Stimulated activated naive CD8-positive, alpha-beta T cell treated with anti-CD3 and anti-CD28 coated beads, Interleukin-15, Interleukin-2, amounts not matched to agents 100 ng/mL and 50 ng/mL, for 24 hours (primary cell): Measurements from ENCODE around the gene TCF7L2.

ENCODE experiments used
- H3K27ac Mint-ChIP-seq: one replicate; pipeline ENCODE4 v1.8.0; 2021; ENCODE audit warnings: mild to moderate bottlenecking, mixed read lengths
- H3K27me3 Mint-ChIP-seq: one replicate; pipeline ENCODE4 v1.8.0; 2021; ENCODE audit warnings: mixed read lengths
- H3K36me3 Mint-ChIP-seq: one replicate; pipeline ENCODE4 v1.8.0; 2021; ENCODE audit warnings: low read depth, mixed read lengths
- H3K4me1 Mint-ChIP-seq: one replicate; pipeline ENCODE4 v1.8.0; 2021; ENCODE audit warnings: low read depth, mixed read lengths
- H3K4me3 Mint-ChIP-seq: one replicate; pipeline ENCODE4 v1.8.0; 2021; ENCODE audit warnings: mild to moderate bottlenecking, mixed read lengths
- H3K9me3 Mint-ChIP-seq: one replicate; pipeline ENCODE4 v1.8.0; 2021; ENCODE audit warnings: mixed read lengths

Gene TCF7L2

DNA sequence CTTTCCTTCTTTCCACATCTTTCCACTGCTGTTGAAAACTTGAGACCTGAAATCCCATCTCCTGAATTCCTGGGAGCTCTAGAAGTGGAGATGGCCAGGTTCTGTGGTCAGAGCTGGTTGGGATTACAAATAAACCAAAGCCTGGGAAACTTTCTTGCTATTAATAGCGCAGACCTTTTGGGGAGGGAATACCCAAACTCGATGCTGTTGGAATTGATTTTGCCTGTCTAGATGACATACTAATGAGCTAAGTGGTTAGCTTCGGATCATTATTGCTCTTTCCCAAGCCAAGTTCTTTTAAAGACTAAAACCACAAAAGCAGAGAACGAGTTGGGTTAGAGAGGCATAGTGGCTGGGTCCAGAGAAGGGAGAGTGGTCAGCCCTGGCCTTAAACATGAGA is 76.6 kb downstream of the TCF7L2 start:
- H3K4me1 Mint-ChIP-seq, result peaks cover 9% of the 10 kb centered on the region
- H3K9me3 Mint-ChIP-seq, result no peaks in the 10 kb centered on the region
- no peak overlapping the region for H3K27ac Mint-ChIP-seq
- H3K4me3 Mint-ChIP-seq, result no peak overlapping the region
- H3K27me3 Mint-ChIP-seq, result peaks cover 22% of the 10 kb centered on the region
- H3K36me3 Mint-ChIP-seq, result no peaks in the 10 kb centered on the region

DNA sequence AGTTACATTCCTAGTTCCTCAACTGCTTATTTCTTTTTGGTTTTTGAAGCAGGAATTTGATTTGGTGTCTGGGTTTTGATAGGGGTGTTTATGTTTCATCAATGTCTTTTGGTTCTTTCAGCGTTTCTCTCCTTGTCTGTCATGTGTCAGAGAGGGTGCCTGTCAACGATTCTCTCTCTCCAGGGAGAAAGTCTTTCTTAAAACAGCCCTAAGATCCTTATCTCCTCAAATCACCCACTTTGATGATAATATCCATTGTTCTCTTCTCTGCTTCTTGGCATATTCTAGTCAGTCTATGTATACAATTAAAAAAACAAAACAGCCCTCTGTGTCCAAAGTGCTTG is 77.2 kb downstream of the TCF7L2 start:
- peaks cover 9% of the 10 kb centered on the region for H3K4me1 Mint-ChIP-seq

DNA sequence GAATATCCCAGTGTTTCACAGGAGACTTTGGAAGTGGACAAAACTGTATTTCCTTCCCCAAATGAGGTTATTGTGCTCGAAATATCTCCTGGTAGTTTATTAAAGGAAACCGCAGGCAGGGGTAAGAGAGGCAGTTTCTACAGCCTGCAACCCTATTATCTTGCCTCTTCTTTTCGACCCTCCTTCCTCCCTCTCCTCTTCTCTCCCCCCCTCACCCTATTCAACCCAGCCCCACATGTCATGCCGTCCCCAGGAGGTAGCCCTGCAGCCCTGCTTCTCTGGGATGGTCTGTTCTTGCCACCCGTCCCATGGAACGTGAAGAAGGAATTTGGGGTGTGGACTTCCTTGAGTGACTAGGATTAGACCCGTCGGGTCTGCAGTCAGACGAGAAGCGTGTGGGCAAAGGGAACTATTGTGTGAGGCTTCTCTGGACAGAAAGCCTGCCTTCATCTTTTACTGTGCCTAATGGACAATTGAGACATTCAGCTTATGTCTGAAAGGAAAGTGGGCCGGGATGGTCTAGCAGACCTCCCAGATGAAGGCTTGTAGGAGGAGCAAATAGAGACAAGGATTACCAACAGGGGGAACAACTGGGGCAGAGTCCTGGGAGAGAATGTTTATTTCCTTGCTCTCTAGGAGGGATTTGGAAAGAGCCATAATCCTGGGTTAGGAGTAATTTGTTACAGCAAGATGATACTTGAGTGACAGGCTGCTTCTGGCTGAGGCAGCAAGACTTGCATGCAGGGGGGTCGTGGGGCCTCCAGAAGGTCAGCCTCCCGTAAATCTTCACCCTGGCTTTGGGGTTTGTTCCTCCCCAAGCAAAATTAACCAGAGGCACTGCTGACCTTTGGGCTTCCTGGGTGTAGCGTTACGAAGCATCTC is 77.8 kb downstream of the TCF7L2 start:
- H3K27ac Mint-ChIP-seq, result no peak overlapping the region
- peaks cover 22% of the 10 kb centered on the region for H3K27me3 Mint-ChIP-seq
- no peaks in the 10 kb centered on the region for H3K9me3 Mint-ChIP-seq
- no peak overlapping the region for H3K4me3 Mint-ChIP-seq
- peaks cover 9% of the 10 kb centered on the region for H3K4me1 Mint-ChIP-seq
- no peaks in the 10 kb centered on the region for H3K36me3 Mint-ChIP-seq

More for the DNA sequence above, 77.2 kb downstream of the TCF7L2 start:
- Mint-ChIP-seq H3K9me3 (no peaks in the 10 kb centered on the region), H3K27ac (no peak overlapping the region), H3K36me3 (no peaks in the 10 kb centered on the region), H3K27me3 (peaks cover 22% of the 10 kb centered on the region), H3K4me3 (no peak overlapping the region)

- H3K27ac Mint-ChIP-seq, result no peak overlapping the region
- no peaks in the 10 kb centered on the region for H3K36me3 Mint-ChIP-seq
- peaks cover 9% of the 10 kb centered on the region for H3K4me1 Mint-ChIP-seq
- H3K9me3 Mint-ChIP-seq, result no peaks in the 10 kb centered on the region
- peaks cover 22% of the 10 kb centered on the region for H3K27me3 Mint-ChIP-seq
- H3K4me3 Mint-ChIP-seq, result no peak overlapping the region
Observed at GRCh38 chr10:113028456-113029440, 78.7 kb downstream of the TCF7L2 start.

DNA sequence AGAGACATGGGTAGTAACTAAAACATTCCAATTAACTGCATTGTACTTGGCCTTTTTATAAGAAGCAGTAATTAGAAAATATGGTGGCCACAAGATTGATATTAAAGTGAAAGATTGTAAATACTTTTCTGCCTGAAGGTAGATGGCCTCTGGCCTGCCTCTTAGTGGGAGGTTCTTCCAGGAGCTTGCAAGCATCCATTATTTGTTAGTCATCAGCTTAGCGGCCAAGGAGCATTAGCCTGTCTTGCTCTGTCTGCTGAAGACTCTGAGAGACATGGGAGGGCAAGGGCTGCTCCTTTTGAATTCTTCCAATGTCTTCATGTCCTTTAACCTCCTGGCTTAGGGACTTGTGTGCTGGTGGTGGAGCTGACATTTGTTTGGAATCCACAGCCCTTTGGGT is 80.4 kb downstream of the TCF7L2 start:
- peaks cover 9% of the 10 kb centered on the region for H3K4me1 Mint-ChIP-seq
- H3K9me3 Mint-ChIP-seq, result no peaks in the 10 kb centered on the region
- H3K27ac Mint-ChIP-seq, result no peak overlapping the region
- peaks cover 22% of the 10 kb centered on the region for H3K27me3 Mint-ChIP-seq
- no peak overlapping the region for H3K4me3 Mint-ChIP-seq
- H3K36me3 Mint-ChIP-seq, result no peaks in the 10 kb centered on the region

DNA sequence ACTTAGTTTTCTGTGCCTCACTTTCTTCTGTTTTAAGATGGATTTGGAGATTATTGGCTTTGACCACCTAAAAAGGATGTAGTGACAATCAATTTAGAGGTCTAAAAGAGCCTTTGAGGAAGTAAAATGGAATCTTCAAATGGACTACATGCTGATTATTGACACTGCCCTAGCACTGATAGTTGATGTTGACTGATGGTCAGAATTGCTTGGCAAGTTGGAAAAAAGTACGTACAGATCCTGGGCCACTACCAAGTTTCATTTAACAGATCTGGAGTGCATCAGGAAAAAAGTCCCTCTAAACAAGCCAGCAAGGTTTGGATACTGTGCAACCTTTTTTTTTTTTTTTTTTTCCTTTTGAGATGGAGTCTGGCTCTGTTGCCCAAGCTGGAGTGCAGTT is 81.1 kb downstream of the TCF7L2 start:
- H3K4me1 Mint-ChIP-seq, result peaks cover 9% of the 10 kb centered on the region
- H3K9me3 Mint-ChIP-seq, result no peaks in the 10 kb centered on the region
- peaks cover 22% of the 10 kb centered on the region for H3K27me3 Mint-ChIP-seq
- H3K4me3 Mint-ChIP-seq, result no peak overlapping the region
- H3K36me3 Mint-ChIP-seq, result no peaks in the 10 kb centered on the region
- no peak overlapping the region for H3K27ac Mint-ChIP-seq

DNA sequence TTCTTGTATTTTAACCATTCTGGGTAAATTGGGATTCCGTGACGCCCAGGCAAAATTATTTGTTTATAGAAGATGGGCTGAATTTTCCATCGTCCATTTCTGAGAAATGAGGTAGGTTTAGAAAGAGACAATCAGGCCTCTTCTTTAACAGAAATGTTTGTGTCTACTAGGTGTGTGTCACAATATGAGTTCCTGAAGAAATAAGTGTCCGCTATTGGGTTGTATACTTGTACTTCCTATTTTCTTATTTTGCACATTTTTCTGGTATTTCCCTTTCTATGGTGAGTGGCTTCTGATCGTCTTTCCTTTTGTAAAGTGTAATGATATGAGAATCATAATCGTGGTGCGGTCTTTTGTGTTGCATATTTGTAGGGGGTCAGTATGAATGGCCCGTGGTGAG is 83.9 kb downstream of the TCF7L2 start:
- Mint-ChIP-seq H3K4me3 (no peak overlapping the region), H3K9me3 (no peaks in the 10 kb centered on the region), H3K36me3 (no peaks in the 10 kb centered on the region), H3K27me3 (no peaks in the 10 kb centered on the region), H3K27ac (no peak overlapping the region), H3K4me1 (peaks cover 2% of the 10 kb centered on the region)

GRCh38 chr10:113035732-113036312 is 85.8 kb downstream of the TCF7L2 start:
- H3K4me3 Mint-ChIP-seq, result no peak overlapping the region
- no peaks in the 10 kb centered on the region for H3K36me3 Mint-ChIP-seq
- H3K9me3 Mint-ChIP-seq, result no peaks in the 10 kb centered on the region
- no peak overlapping the region for H3K27ac Mint-ChIP-seq
- H3K4me1 Mint-ChIP-seq, result no peaks in the 10 kb centered on the region
- H3K27me3 Mint-ChIP-seq, result no peaks in the 10 kb centered on the region

GRCh38 chr10:113036619-113037018 is 86.6 kb downstream of the TCF7L2 start:
- Mint-ChIP-seq H3K27ac (no peak overlapping the region), H3K4me1 (no peaks in the 10 kb centered on the region), H3K27me3 (no peaks in the 10 kb centered on the region), H3K36me3 (no peaks in the 10 kb centered on the region), H3K9me3 (no peaks in the 10 kb centered on the region), H3K4me3 (no peak overlapping the region)

GRCh38 chr10:113037218-113037617 is 87.2 kb downstream of the TCF7L2 start:
- no peaks in the 10 kb centered on the region for H3K27me3 Mint-ChIP-seq
- no peak overlapping the region for H3K27ac Mint-ChIP-seq
- no peak overlapping the region for H3K4me3 Mint-ChIP-seq
- no peaks in the 10 kb centered on the region for H3K4me1 Mint-ChIP-seq
- H3K36me3 Mint-ChIP-seq, result no peaks in the 10 kb centered on the region
- H3K9me3 Mint-ChIP-seq, result no peaks in the 10 kb centered on the region

DNA sequence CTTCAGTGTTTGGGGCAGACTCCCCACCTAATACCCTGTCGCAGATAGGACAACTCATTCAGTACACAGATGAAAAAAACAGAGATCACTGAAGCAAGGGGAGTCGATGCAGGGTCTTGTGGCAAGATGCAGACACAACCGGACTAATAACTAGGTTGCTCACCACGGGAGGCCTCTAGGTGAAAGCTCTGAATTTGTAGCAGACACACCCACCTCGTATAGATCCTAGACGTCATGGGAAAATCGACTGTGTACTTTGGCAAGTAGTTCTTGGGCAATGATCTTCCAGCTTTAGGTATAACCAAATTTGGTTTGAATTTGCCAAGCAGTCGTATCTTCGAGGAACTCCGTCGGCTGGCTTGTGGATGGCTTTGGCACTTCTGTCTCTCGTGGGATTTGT is 88.1 kb downstream of the TCF7L2 start:
- Mint-ChIP-seq H3K27ac (no peak overlapping the region), H3K9me3 (no peaks in the 10 kb centered on the region), H3K4me3 (no peak overlapping the region), H3K4me1 (no peaks in the 10 kb centered on the region), H3K27me3 (no peaks in the 10 kb centered on the region), H3K36me3 (no peaks in the 10 kb centered on the region)

GRCh38 chr10:113038985-113039384 is 88.9 kb downstream of the TCF7L2 start:
- peaks cover 2% of the 10 kb centered on the region for H3K27me3 Mint-ChIP-seq
- no peak overlapping the region for H3K4me3 Mint-ChIP-seq
- no peak overlapping the region for H3K27ac Mint-ChIP-seq
- no peaks in the 10 kb centered on the region for H3K9me3 Mint-ChIP-seq
- H3K4me1 Mint-ChIP-seq, result no peaks in the 10 kb centered on the region
- no peaks in the 10 kb centered on the region for H3K36me3 Mint-ChIP-seq

GRCh38 chr10:113041324-113041723 is 91.3 kb downstream of the TCF7L2 start:
- Mint-ChIP-seq H3K27me3 (peaks cover 3% of the 10 kb centered on the region), H3K9me3 (no peaks in the 10 kb centered on the region), H3K36me3 (no peaks in the 10 kb centered on the region), H3K27ac (no peak overlapping the region), H3K4me1 (no peaks in the 10 kb centered on the region), H3K4me3 (no peak overlapping the region)

- H3K4me1 Mint-ChIP-seq, result no peaks in the 10 kb centered on the region
- H3K27me3 Mint-ChIP-seq, result peaks cover 3% of the 10 kb centered on the region
- no peaks in the 10 kb centered on the region for H3K36me3 Mint-ChIP-seq
- no peaks in the 10 kb centered on the region for H3K9me3 Mint-ChIP-seq
- no peak overlapping the region for H3K27ac Mint-ChIP-seq
- H3K4me3 Mint-ChIP-seq, result no peak overlapping the region
Observed at GRCh38 chr10:113041841-113042750, 92.0 kb downstream of the TCF7L2 start.
